Loucy (cell line): ENCODE measurements around the gene CUX1.

Experiments used
- EZH2phosphoT487 ChIP-seq: fragments of 200-600 bp; IDR thresholded peaks from 2 replicates; pipeline ENCODE4 v1.6.1; 2018; ENCODE audit warnings: antibody characterized with exemption, mild to moderate bottlenecking, moderate library complexity, borderline replicate concordance
- TF ChIP-seq, protein P1 (sequence below): fragments of 200-600 bp; sonication (generic); conservative IDR thresholded peaks from 2 replicates; pipeline ENCODE4 v1.5.1; 2014; ENCODE audit warnings: mild to moderate bottlenecking, antibody characterized with exemption, low read length

DNA sequence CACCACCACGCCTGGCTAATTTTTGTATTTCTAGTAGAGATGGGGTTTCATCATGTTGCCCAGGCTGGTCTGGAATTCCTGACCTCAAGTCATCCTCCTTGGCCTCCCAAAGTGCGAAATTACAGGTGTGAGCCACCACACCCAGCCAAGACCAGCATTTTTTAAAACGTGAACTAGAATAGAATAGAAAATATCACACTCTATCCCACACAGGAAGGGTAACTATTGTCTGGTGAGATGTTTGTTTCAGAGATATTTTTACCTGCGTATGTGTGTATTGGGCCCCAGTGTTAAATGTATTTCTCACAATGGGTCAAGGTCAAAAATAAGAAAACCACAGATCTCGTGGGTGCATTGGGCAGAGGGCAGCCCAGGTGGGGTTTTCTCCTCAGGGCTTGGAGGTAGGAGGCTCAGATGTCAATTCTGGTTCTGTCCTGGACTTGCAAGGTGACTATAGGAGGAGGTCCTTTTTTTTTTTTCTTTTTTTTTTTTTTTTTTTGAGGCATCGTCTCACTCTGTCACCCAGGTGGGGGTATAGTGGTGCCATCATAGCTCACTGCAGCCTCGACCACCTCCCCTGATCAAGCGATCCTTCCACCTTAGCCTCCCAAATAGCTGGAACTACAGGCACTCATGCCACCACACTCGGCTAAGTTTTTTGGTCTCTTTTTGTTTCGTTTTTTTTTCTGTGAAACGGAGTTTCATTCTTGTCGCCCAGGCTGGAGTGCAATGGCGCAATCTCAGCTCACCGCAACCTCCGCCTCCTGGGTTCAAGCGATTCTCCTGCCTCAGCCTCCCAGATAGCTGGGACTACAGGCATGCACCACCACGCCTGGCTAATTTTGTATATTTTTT, 488.2 kb downstream of the CUX1 start:
- TF ChIP-seq, protein P1, sequence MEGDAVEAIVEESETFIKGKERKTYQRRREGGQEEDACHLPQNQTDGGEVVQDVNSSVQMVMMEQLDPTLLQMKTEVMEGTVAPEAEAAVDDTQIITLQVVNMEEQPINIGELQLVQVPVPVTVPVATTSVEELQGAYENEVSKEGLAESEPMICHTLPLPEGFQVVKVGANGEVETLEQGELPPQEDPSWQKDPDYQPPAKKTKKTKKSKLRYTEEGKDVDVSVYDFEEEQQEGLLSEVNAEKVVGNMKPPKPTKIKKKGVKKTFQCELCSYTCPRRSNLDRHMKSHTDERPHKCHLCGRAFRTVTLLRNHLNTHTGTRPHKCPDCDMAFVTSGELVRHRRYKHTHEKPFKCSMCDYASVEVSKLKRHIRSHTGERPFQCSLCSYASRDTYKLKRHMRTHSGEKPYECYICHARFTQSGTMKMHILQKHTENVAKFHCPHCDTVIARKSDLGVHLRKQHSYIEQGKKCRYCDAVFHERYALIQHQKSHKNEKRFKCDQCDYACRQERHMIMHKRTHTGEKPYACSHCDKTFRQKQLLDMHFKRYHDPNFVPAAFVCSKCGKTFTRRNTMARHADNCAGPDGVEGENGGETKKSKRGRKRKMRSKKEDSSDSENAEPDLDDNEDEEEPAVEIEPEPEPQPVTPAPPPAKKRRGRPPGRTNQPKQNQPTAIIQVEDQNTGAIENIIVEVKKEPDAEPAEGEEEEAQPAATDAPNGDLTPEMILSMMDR: no peak
- TF ChIP-seq EZH2phosphoT487: no peak
